SK-N-SH (cell line): Measurements from ENCODE around the gene CCN5. TPM values are rescaled to one million over a fixed set of nuclear protein-coding genes. Genes with fewer than 3 reads are reported as not detected.

ENCODE experiments used
- CTCF ChIA-PET: fragments of 300-600, 350-600 bp; formaldehyde crosslinking; extraction: SDS; loops from one replicate; lab custom pipeline; 2021; lab: Yijun Ruan, JAX
- POLR2A ChIA-PET: fragments of 350-600 bp; sonication (Branson Sonifier 250); formaldehyde crosslinking; extraction: SDS; loops from one replicate; lab custom pipeline; 2020; ENCODE audit warnings: antibody characterized with exemption, inconsistent platforms; lab: Yijun Ruan, JAX
- DNase-seq: peaks from one replicate; pipeline ENCODE4 v3.0.0; 2012
- H2AFZ ChIP-seq: fragments of 200-600 bp; sonication (generic); 2 replicates; pipeline ENCODE4 v1.8.1; 2016; ENCODE audit warnings: antibody characterized with exemption, mild to moderate bottlenecking, low read depth
- H3F3A ChIP-seq: fragments of 200-600 bp; sonication (generic); replicated peaks from 2 replicates; pipeline ENCODE3; 2016; ENCODE audit warnings: antibody characterized with exemption, mild to moderate bottlenecking; ENCODE audit not compliant: insufficient read depth
- H3K27ac ChIP-seq, 2 experiments: fragments of 200-500 bp in 1 of 2; fragments of 200-600 bp in 1 of 2; sonication (Bioruptor generic) in 1 of 2; sonication (generic), shearing (Covaris generic) in 1 of 2; 2 replicates each; pipeline versions ENCODE4 v1.5.1 to v1.6.1; 2014 to 2016; ENCODE audit warnings: low read depth in 2 of 2, inconsistent platforms in 1 of 2, low read length in 1 of 2, mild to moderate bottlenecking in 1 of 2, mixed read lengths in 1 of 2
- H3K27me3 ChIP-seq: fragments of 200-600 bp; sonication (generic), shearing (Covaris generic); 2 replicates; pipeline ENCODE4 v1.6.1; 2016; ENCODE audit warnings: mixed run types; ENCODE audit not compliant: insufficient read depth
- H3K36me3 ChIP-seq, 2 experiments: fragments of 200-500 bp in 1 of 2; fragments of 200-600 bp in 1 of 2; sonication (Bioruptor generic) in 1 of 2; sonication (generic) in 1 of 2; replicated peaks in 1 of 2; 2 replicates each; pipeline versions ENCODE3 to v1.5.1; 2014 to 2016; ENCODE audit warnings: low read length in 1 of 2, mild to moderate bottlenecking in 1 of 2; ENCODE audit not compliant: insufficient read depth in 2 of 2, control insufficient read depth in 1 of 2
- H3K4me1 ChIP-seq, 2 experiments: fragments of 200-500 bp in 1 of 2; fragments of 200-600 bp in 1 of 2; sonication (Bioruptor generic) in 1 of 2; sonication (generic), shearing (Covaris generic) in 1 of 2; 2 replicates each; pipeline versions ENCODE4 v1.5.1 to v1.6.1; 2014 to 2016; ENCODE audit warnings: low read depth in 1 of 2, low read length in 1 of 2, mixed run types in 1 of 2; ENCODE audit not compliant: insufficient read depth in 2 of 2, control insufficient read depth in 1 of 2
- H3K4me2 ChIP-seq: fragments of 200-600 bp; sonication (generic), shearing (Covaris generic); 2 replicates; pipeline ENCODE4 v1.6.1; 2017; ENCODE audit warnings: mixed run types
- H3K4me3 ChIP-seq, 2 experiments: fragments of 200-500 bp in 1 of 2; fragments of 200-600 bp in 1 of 2; sonication (Bioruptor generic) in 1 of 2; sonication (generic), shearing (Covaris generic) in 1 of 2; 2 replicates each; pipeline versions ENCODE4 v1.5.1 to v1.8.1; 2014 to 2016; ENCODE audit warnings: low read depth in 2 of 2, inconsistent platforms in 1 of 2, low read length in 1 of 2, mild to moderate bottlenecking in 1 of 2, mixed read lengths in 1 of 2, moderate library complexity in 1 of 2
- H3K79me2 ChIP-seq: fragments of 200-600 bp; sonication (generic); 2 replicates; pipeline ENCODE4 v1.8.1; 2017; ENCODE audit warnings: mild to moderate bottlenecking; ENCODE audit not compliant: insufficient read depth
- H3K9ac ChIP-seq: fragments of 200-600 bp; sonication (generic); 2 replicates; pipeline ENCODE4 v1.6.1; 2017; ENCODE audit warnings: mixed run types
- H3K9me2 ChIP-seq: fragments of 200-600 bp; sonication (generic); 2 replicates; pipeline ENCODE4 v1.6.1; 2017; ENCODE audit warnings: mixed run types
- H3K9me3 ChIP-seq: fragments of 200-600 bp; sonication (generic); 2 replicates; pipeline ENCODE4 v1.6.1; 2017; ENCODE audit warnings: mixed run types, mild to moderate bottlenecking, moderate library complexity
- H4K20me1 ChIP-seq: fragments of 200-600 bp; sonication (generic); 2 replicates; pipeline ENCODE4 v1.6.1; 2017; ENCODE audit warnings: mild to moderate bottlenecking, mixed run types; ENCODE audit not compliant: insufficient read depth
- CHD2 ChIP-seq: fragments of 150-350 bp; IDR thresholded peaks from 2 replicates; pipeline ENCODE4 v1.6.1; 2018; ENCODE audit warnings: low read length; ENCODE audit not compliant: partially characterized antibody
- CTCF ChIP-seq: fragments of 200-600 bp; sonication (generic); IDR thresholded peaks from 2 replicates; pipeline ENCODE4 v1.6.1; 2017; ENCODE audit warnings: antibody characterized with exemption, mild to moderate bottlenecking, moderate library complexity
- ELF1 ChIP-seq: IDR thresholded peaks from 2 replicates; pipeline ENCODE4 v1.4.0; 2012
- FOSL2 ChIP-seq: IDR thresholded peaks from 2 replicates; pipeline ENCODE4 v1.4.0; 2012; ENCODE audit warnings: low read depth, mild to moderate bottlenecking, moderate library complexity, borderline replicate concordance
- GABPA ChIP-seq: IDR thresholded peaks from 2 replicates; pipeline ENCODE4 v1.4.0; 2012; ENCODE audit warnings: low read depth, mild to moderate bottlenecking
- GATA2 ChIP-seq: sonication (generic); formaldehyde crosslinking; IDR thresholded peaks from 2 replicates; pipeline ENCODE4 v1.5.0; 2020; ENCODE audit warnings: mild to moderate bottlenecking, missing genetic modification reagents
- JUND ChIP-seq: IDR thresholded peaks from 2 replicates; pipeline ENCODE4 v1.4.0; 2012
- NRF1 ChIP-seq: IDR thresholded peaks from 2 replicates; pipeline ENCODE4 v1.6.1; 2012; ENCODE audit warnings: low read depth, mild to moderate bottlenecking, low read length
- PBX3 ChIP-seq: IDR thresholded peaks from 2 replicates; pipeline ENCODE4; 2012
- RAD21 ChIP-seq: IDR thresholded peaks from 2 replicates; pipeline ENCODE4 v1.6.1; 2012; ENCODE audit warnings: mild to moderate bottlenecking, low read length
- REST ChIP-seq: IDR thresholded peaks from 2 replicates; pipeline ENCODE4 v1.6.1; 2012; ENCODE audit warnings: mild to moderate bottlenecking, low read depth, low read length, moderate library complexity
- RFX5 ChIP-seq: IDR thresholded peaks from 2 replicates; pipeline ENCODE4 v1.6.1; 2012; ENCODE audit warnings: mild to moderate bottlenecking, improper control_type of control experiment, low read length
- SIN3A ChIP-seq: IDR thresholded peaks from 2 replicates; pipeline ENCODE4 v1.6.1; 2012; ENCODE audit warnings: low read depth, mild to moderate bottlenecking, low read length, moderate library complexity, borderline replicate concordance
- USF2 ChIP-seq: fragments of 150-350 bp; IDR thresholded peaks from 2 replicates; pipeline ENCODE4 v1.6.1; 2017; ENCODE audit warnings: antibody characterized with exemption, low read length, low read depth, borderline replicate concordance
- YY1 ChIP-seq: IDR thresholded peaks from 2 replicates; pipeline ENCODE4 v1.4.0; 2012; ENCODE audit warnings: low read depth, mild to moderate bottlenecking
- WGBS: methylation state at CpG from one replicate; pipeline ENCODE4 v1.1.6; 2017; ENCODE audit warnings: low lambda C conversion rate; 5-methylcytosine and 5-hydroxymethylcytosine counted together
- polyA plus RNA-seq, 3 experiments: library from polyadenylated mRNA; depleted of rRNA; stranded (reverse); fragments of >200 nt; gene quantifications; 2 replicates each; pipeline ENCODE4 v1.2.3, GENCODE V29; 2012

The CCN5 gene
- polyA plus RNA-seq, 1 of the 3 experiments (the other 2 are of a cell fraction): 0.05 TPM

- no peak overlapping the region for H3K27ac ChIP-seq
- POLR2A ChIA-PET: no interaction called here
- H3K4me3 ChIP-seq: no peak overlapping the region
- no peaks in the 10 kb centered on the region for H3K9me2 ChIP-seq
- H3K79me2 ChIP-seq: no peaks in the 10 kb centered on the region
- no peaks in the 10 kb centered on the region for H3K9me3 ChIP-seq
- CTCF ChIA-PET: interaction anchor here (1.9 to 7.0 kb wide), 2 partner anchors 18 to 31 kb away, joined by 4 to 61 read pairs; no protein-coding TSS in a partner anchor
- WGBS: 97% methylated on average over 7 of the region's 7 CpGs
- H3K4me1 ChIP-seq: peaks cover 5 to 14% of the 10 kb centered on the region in 2 experiments; a peak in 2 of 4 replicates
- no peaks in the 10 kb centered on the region for H3K36me3 ChIP-seq
- H3K27me3 ChIP-seq: no peaks in the 10 kb centered on the region
- DNase-seq: no peak
- no peak overlapping the region for H2AFZ ChIP-seq
- no peak overlapping the region for H3K9ac ChIP-seq
- TF ChIP-seq CTCF (no peak), JUND (no peak), USF2 (no peak), CHD2 (no peak), SIN3A (no peak), PBX3 (no peak), NRF1 (no peak)
- no peaks in the 10 kb centered on the region for H4K20me1 ChIP-seq
- no peaks in the 10 kb centered on the region for H3F3A ChIP-seq
- no peak overlapping the region for H3K4me2 ChIP-seq
Measured at GRCh38 chr20:44701858-44702256, 13.3 kb upstream of the CCN5 start.

GRCh38 chr20:44702776-44703175 is 12.4 kb upstream of the CCN5 start:
- H3K9me2 ChIP-seq: no peaks in the 10 kb centered on the region
- H3K4me2 ChIP-seq: no peak overlapping the region
- no peak overlapping the region for H3K4me3 ChIP-seq
- no peaks in the 10 kb centered on the region for H4K20me1 ChIP-seq
- ChIA-PET POLR2A (no interaction called here), CTCF (interaction anchor here (0.6 to 7.0 kb wide), 4 partner anchors 19 to 164 kb away, joined by 3 to 61 read pairs (median 4); no protein-coding TSS in a partner anchor)
- H3F3A ChIP-seq: no peaks in the 10 kb centered on the region
- no peak overlapping the region for H3K9ac ChIP-seq
- TF ChIP-seq REST: no peak
- TF ChIP-seq ELF1: no peak
- TF ChIP-seq GABPA: no peak
- no peak for TF ChIP-seq RAD21
- no peak for TF ChIP-seq RFX5
- no peak for TF ChIP-seq YY1
- TF ChIP-seq FOSL2: no peak
- no peak for TF ChIP-seq SIN3A
- TF ChIP-seq CHD2: no peak
- TF ChIP-seq GATA2: no peak
- H3K79me2 ChIP-seq: no peaks in the 10 kb centered on the region
- 100% methylated on average over 1 of the region's 9 CpGs for WGBS
- H3K27me3 ChIP-seq: no peaks in the 10 kb centered on the region
- H3K4me1 ChIP-seq: peaks cover 5 to 14% of the 10 kb centered on the region in 2 experiments; a peak in 2 of 4 replicates
- no peaks in the 10 kb centered on the region for H3K9me3 ChIP-seq
- no peak for DNase-seq
- no peak overlapping the region for H2AFZ ChIP-seq
- H3K27ac ChIP-seq: no peak overlapping the region
- H3K36me3 ChIP-seq: no peaks in the 10 kb centered on the region
